Measurements from ENCODE around the gene FXYD6. TPM values are rescaled to one million over a fixed set of nuclear protein-coding genes. Genes with fewer than 3 reads are reported as not detected.

Gene FXYD6
- total and polyA plus RNA-seq, 8 donors = 2.7 to 48.0 (median 8.9) TPM

GRCh38 chr11:117837791-117838190 is 38.7 kb downstream of the FXYD6 start:
- peaks cover 6 to 10% (median 7%) of the 10 kb centered on the region in 3 donors for H3K4me1 ChIP-seq
- 70 to 77% methylated on average over 8 of the region's 8 CpGs for WGBS, 2 donors
- H3K27me3 ChIP-seq = no peaks in the 10 kb centered on the region
- FAIRE-seq (no peak), DNase-seq (peak in 2 of 6 donors; percentile 15 to 29), ATAC-seq (no peak)
- TF ChIP-seq CTCF (IDR thresholded peaks at IDR 0.05) = no peak
- intact Hi-C loops (cut with DNase I) = loop anchor here in 1 of 3 donors (5.0 kb wide), 1 partner anchor 105 kb away; no protein-coding TSS in a partner anchor
- no peak overlapping the region for H3K4me3 ChIP-seq
- no peak overlapping the region for H3K27ac ChIP-seq
- no peaks in the 10 kb centered on the region for H3K36me3 ChIP-seq
- H3K9me3 ChIP-seq = no peaks in the 10 kb centered on the region

GRCh38 chr11:117837070-117837776 is 39.2 kb downstream of the FXYD6 start:
- no peak overlapping the region for H3K27ac ChIP-seq
- H3K36me3 ChIP-seq = no peaks in the 10 kb centered on the region
- no peak for ATAC-seq
- H3K9me3 ChIP-seq = no peaks in the 10 kb centered on the region
- DNase-seq = peak in 2 of 6 donors; percentile 17 to 44
- WGBS, 2 donors = 67 to 69% methylated on average over 18 of the region's 18 CpGs
- H3K4me3 ChIP-seq = no peak overlapping the region
- peaks cover 6 to 16% (median 12%) of the 10 kb centered on the region in 3 donors for H3K4me1 ChIP-seq
- no peak for TF ChIP-seq CTCF (IDR thresholded peaks at IDR 0.05)
- H3K27me3 ChIP-seq = no peaks in the 10 kb centered on the region
- FAIRE-seq = no peak
- intact Hi-C loops (cut with DNase I) = loop anchor here in 1 of 3 donors (5.0 kb wide), 1 partner anchor 105 kb away; no protein-coding TSS in a partner anchor

GRCh38 chr11:117836077-117836960 is 40.1 kb downstream of the FXYD6 start:
- TF ChIP-seq CTCF (IDR thresholded peaks at IDR 0.05) = no peak
- Histone ChIP-seq H3K27me3 (no peaks in the 10 kb centered on the region), H3K27ac (peak overlapping the region in 2 of 4 donors; percentile 8 to 22), H3K4me3 (no peak overlapping the region), H3K9me3 (no peaks in the 10 kb centered on the region), H3K36me3 (no peaks in the 10 kb centered on the region), H3K4me1 (peaks cover 6 to 18% (median 12%) of the 10 kb centered on the region in 3 donors)
- 82 to 85% methylated on average over 14 of the region's 14 CpGs for WGBS, 2 donors
- ATAC-seq (no peak), FAIRE-seq (no peak), DNase-seq (peak in 2 of 6 donors; percentile 16 to 23)
- intact Hi-C loops (cut with DNase I) = loop anchor here in 1 of 3 donors (5.0 kb wide), 1 partner anchor 106 kb away; no protein-coding TSS in a partner anchor

- Histone ChIP-seq H3K27me3 (no peaks in the 10 kb centered on the region), H3K27ac (peak overlapping the region in 2 of 4 donors; percentile 78 to 86), H3K4me1 (peaks cover 6 to 18% (median 12%) of the 10 kb centered on the region in 3 donors), H3K4me3 (no peak overlapping the region), H3K9me3 (no peaks in the 10 kb centered on the region), H3K36me3 (no peaks in the 10 kb centered on the region)
- FAIRE-seq (no peak), DNase-seq (peak in 1 of 6 donors; percentile 21), ATAC-seq (no peak)
- TF ChIP-seq CTCF (IDR thresholded peaks at IDR 0.05) = no peak
- 94 to 95% methylated on average over 8 of the region's 8 CpGs for WGBS, 2 donors
- intact Hi-C loops (cut with DNase I) = loop anchor here in 1 of 3 donors (5.0 kb wide), 1 partner anchor 107 kb away; no protein-coding TSS in a partner anchor
These were observed 40.9 kb downstream of the FXYD6 start for GRCh38 chr11:117835576-117835975.
